Liver (tissue), 9 donors: ENCODE measurements around the gene FAM20C. TPM values are rescaled to one million over a fixed set of nuclear protein-coding genes. Genes with fewer than 3 reads are reported as not detected.

ENCODE experiments used
- DNase-seq: peaks from one replicate; pipeline ENCODE4 v3.0.0-alpha.2; 2017; ENCODE audit warnings: low spot score
- H3K27ac ChIP-seq, 2 donors: one replicate each; pipeline ENCODE4 v1.7.0; 2013; ENCODE audit warnings: inconsistent platforms in 2 of 2, low read length in 2 of 2, control low read depth in 1 of 2, low read depth in 1 of 2, mild to moderate bottlenecking in 1 of 2
- H3K27me3 ChIP-seq, 4 donors: one replicate each; pipeline versions ENCODE4 v1.6.1 to v1.7.0; 2013; ENCODE audit warnings: low read length in 3 of 4, inconsistent platforms in 1 of 4, mild to moderate bottlenecking in 1 of 4, moderate library complexity in 1 of 4; ENCODE audit not compliant: control insufficient read depth in 4 of 4, insufficient read depth in 4 of 4
- H3K36me3 ChIP-seq, 4 donors: one replicate each; pipeline versions ENCODE4 v1.6.1 to v1.7.0; 2013; ENCODE audit warnings: low read length in 3 of 4, mild to moderate bottlenecking in 3 of 4, low read depth in 1 of 4, moderate library complexity in 1 of 4; ENCODE audit not compliant: control insufficient read depth in 4 of 4, insufficient read depth in 3 of 4
- H3K4me1 ChIP-seq, 4 donors: one replicate each; pipeline versions ENCODE4 v1.6.1 to v1.7.0; 2013; ENCODE audit warnings: low read length in 3 of 4, mild to moderate bottlenecking in 3 of 4, moderate library complexity in 1 of 4; ENCODE audit not compliant: control insufficient read depth in 4 of 4, insufficient read depth in 4 of 4
- H3K4me3 ChIP-seq, 3 donors: one replicate each; pipeline versions ENCODE4 v1.6.1 to v1.7.0; 2013; ENCODE audit warnings: low read length in 3 of 3, control low read depth in 1 of 3, low read depth in 1 of 3, mild to moderate bottlenecking in 1 of 3
- H3K9ac ChIP-seq, 2 donors: one replicate each; pipeline ENCODE4 v1.7.0; 2013; ENCODE audit warnings: low read length in 2 of 2, mild to moderate bottlenecking in 2 of 2, moderate library complexity in 2 of 2, control low read depth in 1 of 2, low read depth in 1 of 2
- H3K9me3 ChIP-seq, 4 donors: one replicate each; pipeline versions ENCODE4 v1.6.1 to v1.7.0; 2013; ENCODE audit warnings: low read length in 3 of 4; ENCODE audit not compliant: control insufficient read depth in 4 of 4
- ATF3 ChIP-seq: IDR thresholded peaks from 2 replicates; pipeline ENCODE4 v1.6.1; 2016; ENCODE audit warnings: antibody characterized with exemption
- CTCF ChIP-seq: fragments of 150-350 bp; IDR thresholded peaks from 2 replicates; pipeline ENCODE4 v1.5.1; 2017; ENCODE audit warnings: improper control_type of control experiment, low read depth, low read length; ENCODE audit not compliant: missing input control
- EGR1 ChIP-seq, 2 donors: IDR thresholded peaks; 2 replicates each; pipeline ENCODE4 v1.6.1; 2016 to 2018; ENCODE audit warnings: antibody characterized with exemption in 2 of 2, low read depth in 2 of 2
- FOXA1 ChIP-seq: IDR thresholded peaks from 2 replicates; pipeline ENCODE4 v1.6.1; 2016; ENCODE audit warnings: antibody characterized with exemption
- FOXA2 ChIP-seq: IDR thresholded peaks from 2 replicates; pipeline ENCODE4 v1.6.1; 2016; ENCODE audit warnings: antibody characterized with exemption
- GABPA ChIP-seq, 2 donors: IDR thresholded peaks in 1 of 2; conservative IDR thresholded peaks in 1 of 2; 2 replicates each; pipeline ENCODE4 v1.6.1; 2016; ENCODE audit warnings: antibody characterized with exemption in 2 of 2, mild to moderate bottlenecking in 1 of 2, moderate library complexity in 1 of 2
- HNF4G ChIP-seq: IDR thresholded peaks from 2 replicates; pipeline ENCODE4 v1.6.1; 2016; ENCODE audit warnings: antibody characterized with exemption
- JUND ChIP-seq, 2 donors: IDR thresholded peaks; 2 replicates each; pipeline ENCODE4 v1.6.1; 2016; ENCODE audit warnings: antibody characterized with exemption in 2 of 2
- NR2F2 ChIP-seq: IDR thresholded peaks from 2 replicates; pipeline ENCODE4 v1.6.1; 2016; ENCODE audit warnings: antibody characterized with exemption
- RAD21 ChIP-seq, 2 donors: IDR thresholded peaks; 2 replicates each; pipeline ENCODE4 v1.6.1; 2016; ENCODE audit warnings: antibody characterized with exemption in 2 of 2, mild to moderate bottlenecking in 2 of 2
- RXRA ChIP-seq, 2 donors: IDR thresholded peaks; 2 replicates each; pipeline ENCODE4 v1.6.1; 2017 to 2018; ENCODE audit warnings: antibody characterized with exemption in 2 of 2, mild to moderate bottlenecking in 1 of 2
- SP1 ChIP-seq: IDR thresholded peaks from 2 replicates; pipeline ENCODE4 v1.6.1; 2018; ENCODE audit warnings: antibody characterized with exemption, mild to moderate bottlenecking
- TAF1 ChIP-seq: conservative IDR thresholded peaks from 2 replicates; pipeline ENCODE4 v1.6.1; 2016; ENCODE audit warnings: antibody characterized with exemption, mild to moderate bottlenecking
- YY1 ChIP-seq: IDR thresholded peaks from 2 replicates; pipeline ENCODE4 v1.6.1; 2016; ENCODE audit warnings: antibody characterized with exemption, mild to moderate bottlenecking
- ZBTB33 ChIP-seq: IDR thresholded peaks from 2 replicates; pipeline ENCODE4 v1.6.1; 2016; ENCODE audit warnings: antibody characterized with exemption
- WGBS: extraction: QIAGEN DNeasy Blood & Tissue Kit; methylation state at CpG from one replicate; pipeline ENCODE4 v1.1.7; 2013; 5-methylcytosine and 5-hydroxymethylcytosine counted together
- polyA plus RNA-seq, 2 donors: library from polyadenylated mRNA; stranded (reverse) in 1 of 2; unstranded in 1 of 2; fragments of 200-250 nt in 1 of 2; fragments of >200 nt in 1 of 2; fragmentation: Nextera tagmentation in 1 of 2; extraction: Ambion mirVana in 1 of 2; gene quantifications; one replicate each; pipeline versions ENCODE4 v1.2.1 to v1.2.3, GENCODE V29; 2013 to 2015
- total RNA-seq, 2 donors: library from RNA; depleted of rRNA; stranded (reverse); fragments of >200 nt; gene quantifications; one replicate each; pipeline ENCODE4 v1.2.3, GENCODE V29; 2014
- TF ChIP-seq, protein P1 (sequence below): IDR thresholded peaks from 2 replicates; pipeline ENCODE4 v1.6.1; 2016; ENCODE audit warnings: antibody characterized with exemption, mild to moderate bottlenecking
- donor health status: healthy.
- donor health status: healthy.
- donor health status: healthy.
- donor health status: healthy.
- donor health status: healthy.

FAM20C gene
- total and polyA plus RNA-seq, 4 donors = 13.4 to 40.4 (median 31.5) TPM

DNA sequence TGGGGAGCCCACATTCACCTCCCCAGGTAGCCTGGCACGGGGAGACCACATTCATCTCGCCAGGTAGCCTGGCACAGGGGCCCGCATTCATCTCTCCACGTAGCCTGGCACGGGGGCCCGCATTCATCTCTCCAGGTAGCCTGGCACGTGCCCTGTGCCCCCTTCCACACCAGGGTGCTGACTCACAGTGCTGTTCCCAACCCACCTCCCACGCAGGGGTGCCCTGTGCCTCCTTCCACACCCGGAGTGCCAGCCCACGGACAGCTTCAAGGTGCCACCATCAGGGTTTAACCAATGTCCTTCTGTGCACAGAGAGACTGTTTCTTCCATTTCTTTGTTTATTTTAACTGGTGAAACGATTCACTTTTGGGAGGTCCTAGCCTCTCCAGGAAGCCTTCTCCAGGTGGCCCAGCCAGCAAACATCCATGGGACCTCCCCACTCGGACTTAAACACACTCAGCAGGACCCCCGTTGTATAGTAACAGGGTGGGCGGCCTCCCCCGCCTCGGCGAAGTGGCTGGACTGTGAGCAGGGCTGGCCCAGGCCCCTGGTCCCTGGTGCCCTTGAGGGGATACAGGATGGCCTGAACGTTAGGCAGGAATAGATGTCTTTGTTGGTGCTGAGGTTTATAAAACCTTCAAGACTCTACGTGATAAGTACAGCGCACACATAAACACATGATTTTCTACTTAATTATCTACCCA is 56.5 kb downstream of the FAM20C start:
- H3K4me3 ChIP-seq = no peak overlapping the region
- no peak for DNase-seq
- no peak overlapping the region for H3K9ac ChIP-seq
- WGBS = 92% methylated on average over 20 of the region's 20 CpGs
- no peak overlapping the region for H3K27ac ChIP-seq
- TF ChIP-seq ATF3 (no peak), NR2F2 (no peak), JUND (IDR thresholded peaks at IDR 0.05) (no peak), EGR1 (IDR thresholded peaks at IDR 0.05; ENCODE audit: low read depth in 2 of 2) (no peak), ZBTB33 (no peak), RAD21 (IDR thresholded peaks at IDR 0.05) (no peak), RXRA (IDR thresholded peaks at IDR 0.05) (no peak), SP1 (no peak)
- TF ChIP-seq, protein P1, sequence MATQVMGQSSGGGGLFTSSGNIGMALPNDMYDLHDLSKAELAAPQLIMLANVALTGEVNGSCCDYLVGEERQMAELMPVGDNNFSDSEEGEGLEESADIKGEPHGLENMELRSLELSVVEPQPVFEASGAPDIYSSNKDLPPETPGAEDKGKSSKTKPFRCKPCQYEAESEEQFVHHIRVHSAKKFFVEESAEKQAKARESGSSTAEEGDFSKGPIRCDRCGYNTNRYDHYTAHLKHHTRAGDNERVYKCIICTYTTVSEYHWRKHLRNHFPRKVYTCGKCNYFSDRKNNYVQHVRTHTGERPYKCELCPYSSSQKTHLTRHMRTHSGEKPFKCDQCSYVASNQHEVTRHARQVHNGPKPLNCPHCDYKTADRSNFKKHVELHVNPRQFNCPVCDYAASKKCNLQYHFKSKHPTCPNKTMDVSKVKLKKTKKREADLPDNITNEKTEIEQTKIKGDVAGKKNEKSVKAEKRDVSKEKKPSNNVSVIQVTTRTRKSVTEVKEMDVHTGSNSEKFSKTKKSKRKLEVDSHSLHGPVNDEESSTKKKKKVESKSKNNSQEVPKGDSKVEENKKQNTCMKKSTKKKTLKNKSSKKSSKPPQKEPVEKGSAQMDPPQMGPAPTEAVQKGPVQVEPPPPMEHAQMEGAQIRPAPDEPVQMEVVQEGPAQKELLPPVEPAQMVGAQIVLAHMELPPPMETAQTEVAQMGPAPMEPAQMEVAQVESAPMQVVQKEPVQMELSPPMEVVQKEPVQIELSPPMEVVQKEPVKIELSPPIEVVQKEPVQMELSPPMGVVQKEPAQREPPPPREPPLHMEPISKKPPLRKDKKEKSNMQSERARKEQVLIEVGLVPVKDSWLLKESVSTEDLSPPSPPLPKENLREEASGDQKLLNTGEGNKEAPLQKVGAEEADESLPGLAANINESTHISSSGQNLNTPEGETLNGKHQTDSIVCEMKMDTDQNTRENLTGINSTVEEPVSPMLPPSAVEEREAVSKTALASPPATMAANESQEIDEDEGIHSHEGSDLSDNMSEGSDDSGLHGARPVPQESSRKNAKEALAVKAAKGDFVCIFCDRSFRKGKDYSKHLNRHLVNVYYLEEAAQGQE = no peak
- H3K36me3 ChIP-seq = peaks cover 20 to 74% (median 40%) of the 10 kb centered on the region in 4 donors
- H3K27me3 ChIP-seq = no peaks in the 10 kb centered on the region
- H3K4me1 ChIP-seq = peaks cover 0 to 10% (median 5%) of the 10 kb centered on the region in 4 donors
- no peaks in the 10 kb centered on the region for H3K9me3 ChIP-seq

DNA sequence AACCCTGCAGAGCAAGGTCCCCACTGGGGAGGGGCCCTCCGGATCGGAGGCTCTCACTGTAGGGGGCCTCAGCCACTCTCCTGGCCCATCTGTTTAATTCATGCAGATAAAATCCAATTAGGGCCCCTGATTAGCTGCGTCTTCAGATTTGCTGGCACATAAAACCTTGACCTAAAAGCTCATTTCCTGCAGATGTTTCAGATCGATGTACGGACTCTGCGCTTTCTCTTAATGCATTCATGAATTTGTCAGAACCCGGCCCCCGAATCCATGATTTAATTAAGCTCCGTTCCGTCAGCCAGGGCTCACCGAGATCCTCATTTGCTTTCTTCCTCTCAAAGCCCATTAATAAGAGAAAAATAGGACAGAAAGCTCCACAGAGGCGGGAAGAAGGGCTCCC is 57.6 kb downstream of the FAM20C start:
- WGBS = 91% methylated on average over 12 of the region's 12 CpGs

GRCh38 chr7:250523-250922 is 58.2 kb downstream of the FAM20C start:
- Histone ChIP-seq H3K4me1 (peaks cover 0 to 1% (median 0%) of the 10 kb centered on the region in 4 donors), H3K36me3 (peaks cover 20 to 69% (median 39%) of the 10 kb centered on the region in 4 donors), H3K4me3 (no peak overlapping the region), H3K9ac (no peak overlapping the region), H3K27ac (no peak overlapping the region), H3K27me3 (no peaks in the 10 kb centered on the region), H3K9me3 (no peaks in the 10 kb centered on the region)
- DNase-seq = no peak
- 91% methylated on average over 15 of the region's 15 CpGs for WGBS
- TF ChIP-seq JUND (IDR thresholded peaks at IDR 0.05) (no peak), HNF4G (no peak), FOXA1 (no peak), ATF3 (no peak), CTCF (no peak), GABPA (IDR thresholded peaks at IDR 0.05 in 1 of 2, conservative IDR thresholded peaks at IDR 0.05 in 1 of 2) (no peak), FOXA2 (no peak), SP1 (no peak)
- TF ChIP-seq, protein P1 = no peak

More for the DNA sequence above, 57.6 kb downstream of the FAM20C start:
- Histone ChIP-seq H3K27me3 (no peaks in the 10 kb centered on the region), H3K9ac (no peak overlapping the region), H3K4me1 (peaks cover 0 to 6% (median 3%) of the 10 kb centered on the region in 4 donors), H3K9me3 (no peaks in the 10 kb centered on the region), H3K27ac (no peak overlapping the region), H3K4me3 (no peak overlapping the region), H3K36me3 (peaks cover 20 to 69% (median 39%) of the 10 kb centered on the region in 4 donors)
- TF ChIP-seq YY1 (no peak), TAF1 (no peak)
- DNase-seq = no peak
